Fibroblast of skin of right biceps (primary cell): ENCODE data around the gene KLK10.
"Not testable (repeated sequence)": the region's sequence is repeated elsewhere in the genome, so short reads cannot be mapped to it uniquely, and the experiment has no call there.

Source experiments
- DNase-seq: peaks from one replicate; pipeline ENCODE4 v3.0.0-alpha.2; 2013

Gene KLK10

GRCh38 chr19:51000981-51001380, 18.5 kb downstream of the KLK10 start:
- DNase-seq: no peak

GRCh38 chr19:51000426-51000825, 19.1 kb downstream of the KLK10 start:
- DNase-seq: no peak

- no peak for DNase-seq
Observed at GRCh38 chr19:50998686-50999085, 20.8 kb downstream of the KLK10 start.

- no peak for DNase-seq
Observed at GRCh38 chr19:50998061-50998460, 21.4 kb downstream of the KLK10 start.

GRCh38 chr19:50994129-50994528, 25.4 kb downstream of the KLK10 start:
- no peak for DNase-seq

- no peak for DNase-seq
Observed at GRCh38 chr19:50992666-50993035, 26.9 kb downstream of the KLK10 start.

- not testable (repeated sequence) for DNase-seq
Observed at GRCh38 chr19:50984416-50984815, 35.1 kb downstream of the KLK10 start.

- no peak for DNase-seq
Observed at GRCh38 chr19:50983625-50984292, 35.8 kb downstream of the KLK10 start, which contains the start of gene KLK7. Gene KLK7 (minus strand): TSS chr19:50983917. CDS start chr19:50982399, 1,518 bp downstream.

- no peak for DNase-seq
Observed at GRCh38 chr19:50982186-50982585, 37.3 kb downstream of the KLK10 start.

GRCh38 chr19:50981587-50982146, 37.8 kb downstream of the KLK10 start:
- no peak for DNase-seq

GRCh38 chr19:50980208-50980607, 39.3 kb downstream of the KLK10 start:
- DNase-seq: no peak

- no peak for DNase-seq
Observed at GRCh38 chr19:50979758-50980157, 39.8 kb downstream of the KLK10 start.

- no peak for DNase-seq
Observed at GRCh38 chr19:50978772-50979390, 40.6 kb downstream of the KLK10 start.

GRCh38 chr19:50977626-50978025, 41.9 kb downstream of the KLK10 start:
- no peak for DNase-seq

- DNase-seq: no peak
Observed at GRCh38 chr19:50975766-50976165, 43.7 kb downstream of the KLK10 start.

- DNase-seq: no peak
Observed at GRCh38 chr19:50974702-50975556, 44.6 kb downstream of the KLK10 start.

- no peak for DNase-seq
Observed at GRCh38 chr19:50972795-50973376, 46.6 kb downstream of the KLK10 start.

- not testable (repeated sequence) for DNase-seq
Observed at GRCh38 chr19:50969810-50970209, 49.7 kb downstream of the KLK10 start.

- DNase-seq: no peak
Observed at GRCh38 chr19:50969413-50969760, 50.1 kb downstream of the KLK10 start, which contains the start of gene KLK6. Gene KLK6 (minus strand): TSS chr19:50969591. CDS start chr19:50968104, 1,487 bp downstream.

GRCh38 chr19:50968716-50969412, 50.6 kb downstream of the KLK10 start:
- no peak for DNase-seq

- no peak for DNase-seq
Observed at GRCh38 chr19:50967929-50968715, 51.4 kb downstream of the KLK10 start.

GRCh38 chr19:50964266-50964665, 55.2 kb downstream of the KLK10 start:
- DNase-seq: no peak
